ENCODE data around the gene MAP2K7.
"Not testable (repeated sequence)": the region's sequence is repeated elsewhere in the genome, so short reads cannot be mapped to it uniquely, and the experiment has no call there.

The MAP2K7 gene

DNA sequence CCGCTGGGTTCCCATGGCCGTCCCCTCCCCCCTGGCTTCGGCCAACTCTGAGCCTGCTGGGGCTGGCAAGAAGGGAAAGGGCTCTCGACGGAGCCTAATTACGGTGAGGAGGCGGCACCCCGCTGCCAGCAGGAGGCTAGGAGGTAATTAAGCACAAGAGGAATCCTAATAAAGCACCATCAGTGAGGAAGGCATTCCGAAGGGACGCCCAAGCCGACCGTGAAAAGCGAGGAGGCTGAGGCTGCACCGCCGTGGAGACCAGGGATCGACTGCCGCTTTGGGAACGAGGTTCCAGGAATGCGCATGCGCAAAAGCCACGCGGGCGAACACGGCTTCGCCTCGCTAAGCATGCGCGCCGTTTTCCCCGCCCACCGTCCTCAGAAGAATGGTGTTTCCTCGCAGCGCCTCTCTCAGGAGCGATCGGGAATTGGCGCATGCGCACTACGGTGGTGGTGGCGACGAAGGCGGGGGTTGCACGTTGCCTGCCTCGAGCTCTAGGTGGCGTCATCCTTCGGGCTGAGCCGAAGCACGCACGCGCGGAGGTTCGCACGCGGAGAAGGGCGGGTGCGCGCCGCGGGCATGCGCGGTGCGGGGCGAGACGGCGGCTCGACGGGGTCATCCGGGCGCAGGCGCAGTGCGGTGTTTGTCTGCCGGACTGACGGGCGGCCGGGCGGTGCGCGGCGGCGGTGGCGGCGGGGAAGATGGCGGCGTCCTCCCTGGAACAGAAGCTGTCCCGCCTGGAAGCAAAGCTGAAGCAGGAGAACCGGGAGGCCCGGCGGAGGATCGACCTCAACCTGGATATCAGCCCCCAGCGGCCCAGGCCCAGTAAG lies at the start of gene MAP2K7:
Gene MAP2K7 (plus strand): TSS at position 634 of the 830 bp plus-strand sequence. CDS start 68 bp downstream, at position 702.
- in situ Hi-C loops (cut with MboI; ENCODE audit: low sequenced_read_pairs): no loop called here

DNA sequence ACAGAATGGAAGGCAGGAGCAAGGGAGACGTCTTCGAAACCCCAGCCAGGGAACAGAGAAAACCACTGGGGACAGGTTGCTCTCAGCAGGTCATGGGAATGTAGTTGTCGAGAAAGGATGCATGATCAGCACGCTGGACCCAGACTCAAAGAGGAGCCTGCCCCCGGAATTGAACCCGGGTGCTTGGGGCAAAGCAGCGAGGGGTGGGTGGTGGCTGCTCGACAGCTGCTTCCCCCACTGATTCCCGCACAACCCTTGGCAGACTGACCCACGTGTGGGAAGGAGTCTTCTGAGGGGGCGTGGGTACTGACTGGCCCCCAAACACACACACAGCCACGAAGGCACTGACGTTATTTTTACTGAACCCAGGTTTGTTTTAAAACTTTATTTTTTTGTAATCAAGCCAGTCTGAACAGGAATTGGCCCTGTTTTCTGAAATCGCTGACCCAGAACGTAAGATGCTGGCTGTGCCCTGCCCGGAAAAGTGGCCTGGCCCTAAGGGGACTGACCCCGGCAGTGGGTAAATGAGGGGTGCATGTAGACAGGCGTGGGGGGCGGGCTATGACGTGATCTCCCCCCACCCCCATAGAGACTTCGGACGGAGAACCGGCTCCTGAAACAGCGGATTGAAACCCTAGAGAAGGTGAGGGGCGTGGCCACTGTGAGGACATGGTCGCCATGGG lies 48.1 kb upstream of the MAP2K7 start:
- in situ Hi-C loops (cut with MboI; ENCODE audit: low sequenced_read_pairs): no loop called here

DNA sequence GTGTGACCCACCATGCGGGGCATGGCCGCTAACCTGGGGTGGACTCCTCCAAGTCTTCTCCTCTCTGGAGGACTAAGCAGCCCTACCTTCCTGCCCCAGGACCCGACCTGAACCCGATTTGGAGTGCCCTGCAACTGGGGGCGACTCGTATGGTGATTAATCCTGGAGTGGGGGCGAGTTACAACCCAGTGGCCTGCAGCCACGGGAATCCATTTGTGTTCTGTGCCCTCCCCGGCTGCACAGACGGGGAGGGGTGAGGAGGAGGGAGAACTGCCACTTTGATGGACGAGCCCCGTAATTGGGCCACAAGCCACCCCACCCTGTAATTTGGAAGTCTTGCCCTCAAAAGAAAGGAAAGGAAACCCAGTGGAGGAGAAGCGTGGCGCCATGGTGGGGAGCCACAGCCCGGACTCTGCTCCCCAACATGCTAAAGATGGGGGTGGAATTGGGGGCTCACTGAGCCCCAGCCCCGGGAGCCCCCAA lies 47.5 kb upstream of the MAP2K7 start:
- in situ Hi-C loops (cut with MboI; ENCODE audit: low sequenced_read_pairs): no loop called here

DNA sequence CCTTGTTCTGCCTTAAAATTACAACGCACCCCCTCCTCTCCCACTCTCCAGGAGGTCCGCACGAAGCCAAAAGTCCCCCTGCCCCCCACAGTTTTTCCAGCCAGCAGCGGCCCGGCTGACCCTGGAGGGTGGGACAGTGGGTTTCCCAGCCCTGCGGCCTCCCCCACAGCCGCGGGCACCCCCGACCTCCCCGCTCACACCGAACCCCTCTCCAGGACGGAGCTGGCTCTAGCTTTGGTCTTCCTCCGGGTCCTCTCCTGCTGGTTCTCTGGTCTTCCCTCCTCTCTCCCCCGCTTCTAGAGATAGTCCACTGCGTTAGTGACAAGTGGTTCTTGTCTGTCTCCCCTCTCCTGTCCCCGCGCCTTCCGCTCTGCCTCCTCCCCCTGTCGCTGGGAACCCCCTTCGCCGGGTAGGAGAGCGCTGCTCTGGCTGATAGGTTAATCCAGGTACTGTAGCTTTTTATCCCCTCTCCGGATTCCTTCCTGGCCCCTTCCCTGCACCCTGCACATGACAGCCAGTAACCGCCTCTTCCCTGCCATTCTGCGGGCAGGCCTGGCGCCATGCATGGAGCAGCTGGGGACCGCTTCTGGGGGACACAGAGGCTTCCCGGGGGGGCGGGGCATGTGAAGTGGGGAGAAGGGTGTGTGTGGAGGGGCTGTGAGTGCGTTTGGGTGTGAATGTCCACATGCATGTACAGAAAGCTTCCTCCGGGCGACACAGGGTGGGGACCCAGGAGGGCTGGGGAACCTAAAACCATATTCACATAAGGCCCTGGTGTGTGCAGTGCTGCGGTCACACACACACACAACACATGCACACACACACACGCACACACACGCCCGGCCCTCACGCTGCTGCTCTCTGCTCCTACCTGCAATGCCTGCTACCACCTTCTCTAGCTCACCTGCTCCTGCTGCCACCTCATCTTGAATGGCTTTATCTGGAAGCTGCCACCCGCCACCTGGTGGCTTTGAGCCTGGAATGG lies 46.7 kb upstream of the MAP2K7 start:
- in situ Hi-C loops (cut with MboI; ENCODE audit: low sequenced_read_pairs): no loop called here

DNA sequence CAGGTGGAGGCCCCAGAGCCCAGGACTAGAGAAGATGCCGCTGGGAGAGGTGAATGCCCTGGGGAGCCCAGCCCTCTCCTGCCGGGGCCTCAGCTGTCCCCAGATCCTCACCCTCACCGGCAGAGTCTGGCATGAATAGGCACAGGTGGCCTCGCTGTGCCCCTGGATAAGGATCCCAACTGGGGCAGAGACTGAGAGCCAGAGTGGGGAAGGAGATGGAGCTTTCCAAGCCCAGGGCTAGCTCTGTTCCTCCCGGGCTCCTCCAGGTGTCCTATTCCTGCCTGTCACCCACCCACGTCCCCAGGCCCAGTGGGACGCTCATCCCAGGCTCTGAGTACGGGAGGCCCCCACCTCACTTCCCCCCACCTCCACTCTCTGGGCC lies 46.0 kb upstream of the MAP2K7 start:
- in situ Hi-C loops (cut with MboI; ENCODE audit: low sequenced_read_pairs): no loop called here

DNA sequence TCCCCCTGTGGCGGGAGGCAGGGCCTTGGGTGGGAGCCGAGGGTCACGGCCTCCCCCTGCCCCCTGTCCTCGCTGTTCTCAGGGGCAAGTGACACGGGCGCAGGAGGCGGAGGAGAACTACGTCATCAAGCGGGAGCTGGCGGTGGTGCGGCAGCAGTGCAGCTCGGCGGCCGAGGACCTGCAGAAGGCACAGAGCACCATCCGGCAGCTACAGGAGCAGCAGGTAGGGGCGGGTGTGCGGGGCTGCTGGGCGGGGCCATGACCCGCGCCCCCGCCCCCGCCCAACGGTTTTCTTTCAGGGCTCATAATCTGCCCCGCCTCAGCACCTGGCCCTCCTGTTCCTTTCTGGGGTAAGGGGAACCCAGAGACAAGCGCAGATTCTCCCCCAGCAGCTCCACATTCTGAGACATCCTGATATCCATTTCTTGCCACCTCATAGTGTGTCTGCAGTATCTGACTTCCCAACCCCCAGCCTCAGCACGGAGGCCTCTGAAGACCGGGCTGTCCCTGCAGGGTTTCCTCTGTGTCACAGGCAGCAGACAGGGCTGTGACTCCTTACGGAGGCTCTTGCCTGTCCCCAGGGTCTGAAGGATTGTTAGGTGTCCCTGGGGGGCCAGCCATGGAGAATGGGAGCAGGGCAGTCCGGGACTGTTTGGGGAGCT lies 45.4 kb upstream of the MAP2K7 start:
- in situ Hi-C loops (cut with MboI; ENCODE audit: low sequenced_read_pairs): no loop called here

DNA sequence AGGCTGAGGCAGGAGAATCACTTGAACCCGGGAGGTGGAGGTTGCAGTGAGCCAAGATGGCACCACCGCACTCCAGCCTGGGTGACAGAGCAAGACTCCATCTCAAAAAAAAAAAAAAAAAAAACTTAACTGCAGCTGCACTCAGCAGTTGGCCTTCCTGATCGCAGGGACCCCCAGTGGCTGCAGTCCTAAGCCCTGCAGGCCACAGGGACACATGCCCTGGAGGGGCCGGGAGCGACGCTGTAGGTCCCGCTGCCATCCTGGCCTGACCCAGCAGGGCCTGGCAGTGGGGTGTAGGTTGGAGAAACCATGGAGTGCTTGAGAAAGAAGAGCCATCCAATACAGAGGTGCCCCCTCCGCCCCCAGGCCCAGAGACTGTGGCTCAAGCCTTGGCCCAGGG lies 44.6 kb upstream of the MAP2K7 start:
- in situ Hi-C loops (cut with MboI; ENCODE audit: low sequenced_read_pairs): not testable (repeated sequence)

DNA sequence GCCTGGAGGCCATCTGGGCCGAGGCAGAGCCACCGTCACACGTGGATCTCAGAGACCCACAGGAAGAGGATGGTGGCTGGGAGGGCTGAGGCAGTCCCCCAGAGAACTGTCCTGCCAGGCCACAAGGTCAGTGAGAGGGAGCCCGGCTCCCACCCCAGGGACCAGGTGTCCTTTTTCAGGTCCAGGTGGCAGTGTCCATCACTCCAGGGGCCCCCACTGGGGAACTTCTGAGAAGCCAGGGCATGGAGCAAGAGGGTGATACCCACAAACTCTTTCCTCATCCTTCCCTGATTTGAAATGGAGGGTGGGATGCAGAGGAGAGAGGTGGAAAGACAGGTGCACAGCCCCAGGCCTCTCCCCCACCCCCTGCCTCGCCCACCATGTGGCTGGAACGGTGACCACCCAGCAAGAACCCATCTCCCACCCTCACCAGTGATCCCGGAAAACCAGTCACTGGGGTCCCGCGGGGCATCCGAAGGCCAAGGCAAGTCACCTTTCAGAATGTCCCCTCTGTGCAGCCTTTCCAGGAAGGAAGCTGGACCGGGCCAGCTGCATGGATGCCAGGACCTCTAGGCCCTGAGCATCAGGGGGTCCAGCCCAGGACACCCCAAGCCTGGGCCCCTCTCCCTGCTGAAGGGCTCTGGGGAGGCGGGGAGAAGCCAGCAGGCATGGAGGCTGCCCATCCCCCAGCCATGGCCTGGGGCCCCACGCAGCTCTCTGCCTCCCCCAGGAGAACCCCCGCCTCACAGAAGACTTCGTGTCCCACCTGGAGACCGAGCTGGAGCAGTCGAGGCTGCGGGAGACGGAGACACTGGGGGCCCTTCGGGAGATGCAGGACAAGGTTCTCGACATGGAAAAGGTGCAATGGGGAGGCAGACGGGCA lies 43.6 kb upstream of the MAP2K7 start:
- in situ Hi-C loops (cut with MboI; ENCODE audit: low sequenced_read_pairs): no loop called here

DNA sequence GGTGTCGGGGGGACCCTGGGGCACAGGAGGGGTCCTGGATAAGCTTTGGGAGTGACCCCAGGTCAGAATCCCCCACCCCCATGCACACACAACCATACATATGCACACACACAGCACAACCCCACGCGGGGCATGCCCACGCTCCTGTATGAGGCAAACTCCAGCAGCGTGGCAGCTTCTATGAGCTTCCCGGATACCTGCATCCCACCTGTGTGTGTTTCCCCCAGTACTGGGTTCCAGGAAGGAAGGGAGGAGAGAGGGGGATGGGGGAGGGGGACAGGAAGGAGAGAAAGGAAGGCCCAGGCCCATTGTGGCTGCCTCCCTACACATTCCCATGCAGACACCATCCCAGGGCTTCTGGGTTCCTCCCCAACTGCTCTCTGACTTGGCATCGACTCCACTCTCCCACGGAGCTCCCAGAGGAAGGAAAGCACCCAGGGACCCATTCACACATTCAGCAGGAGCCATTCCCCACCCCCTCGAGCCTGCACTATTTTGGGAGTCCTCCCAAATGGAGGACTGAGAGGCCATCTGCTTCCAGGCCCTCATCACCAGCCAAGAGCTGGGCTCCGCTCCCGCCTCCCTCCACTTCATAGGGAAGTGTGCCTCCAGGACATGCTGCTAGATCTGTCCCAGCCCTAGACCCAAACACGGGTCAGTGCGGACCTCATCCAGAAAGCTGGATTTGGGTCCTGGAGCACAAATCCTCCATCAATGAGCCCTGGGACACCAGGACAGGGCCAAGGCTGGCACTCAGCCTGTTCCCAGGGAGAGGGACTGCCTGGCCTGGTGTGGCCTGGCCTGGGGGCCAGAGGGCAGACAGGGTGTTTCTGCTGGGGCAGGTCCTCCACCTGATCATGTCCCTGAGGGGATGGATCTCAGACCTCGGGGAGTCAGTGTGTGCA lies 42.7 kb upstream of the MAP2K7 start:
- in situ Hi-C loops (cut with MboI; ENCODE audit: low sequenced_read_pairs): no loop called here

DNA sequence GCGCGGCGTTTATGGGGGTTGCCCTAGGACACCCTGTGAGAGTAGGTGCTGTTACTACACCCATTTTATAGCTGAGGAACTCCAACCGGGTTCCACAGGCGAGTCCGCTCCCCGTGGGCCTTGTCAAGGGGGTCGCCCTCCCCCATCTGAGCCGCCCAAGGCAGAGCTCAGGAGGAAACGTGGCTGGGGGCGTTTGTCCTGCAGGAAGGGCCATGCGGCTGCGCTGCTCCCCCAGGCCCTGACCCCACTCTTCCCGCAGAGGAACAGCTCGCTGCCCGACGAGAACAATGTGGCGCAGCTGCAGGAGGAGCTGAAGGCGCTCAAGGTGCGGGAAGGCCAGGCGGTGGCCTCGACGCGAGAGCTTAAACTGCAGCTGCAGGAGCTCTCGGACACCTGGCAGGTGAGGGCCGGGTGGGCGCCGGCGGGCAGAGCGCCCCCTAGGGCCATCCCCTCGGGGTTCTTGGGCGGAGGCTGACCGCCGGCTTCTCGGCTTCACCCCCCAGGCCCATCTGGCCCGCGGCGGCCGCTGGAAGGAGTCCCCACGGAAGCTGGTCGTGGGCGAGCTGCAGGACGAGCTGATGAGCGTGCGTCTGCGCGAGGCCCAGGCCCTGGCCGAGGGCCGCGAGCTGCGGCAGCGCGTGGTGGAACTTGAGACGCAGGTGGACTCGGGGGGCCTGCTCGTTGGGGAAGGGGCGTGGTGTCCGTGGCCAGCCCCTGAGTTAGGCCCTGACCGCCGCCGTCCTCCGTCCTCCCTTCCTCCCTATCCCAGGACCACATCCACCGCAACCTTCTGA lies 41.9 kb upstream of the MAP2K7 start:
- in situ Hi-C loops (cut with MboI; ENCODE audit: low sequenced_read_pairs): no loop called here

DNA sequence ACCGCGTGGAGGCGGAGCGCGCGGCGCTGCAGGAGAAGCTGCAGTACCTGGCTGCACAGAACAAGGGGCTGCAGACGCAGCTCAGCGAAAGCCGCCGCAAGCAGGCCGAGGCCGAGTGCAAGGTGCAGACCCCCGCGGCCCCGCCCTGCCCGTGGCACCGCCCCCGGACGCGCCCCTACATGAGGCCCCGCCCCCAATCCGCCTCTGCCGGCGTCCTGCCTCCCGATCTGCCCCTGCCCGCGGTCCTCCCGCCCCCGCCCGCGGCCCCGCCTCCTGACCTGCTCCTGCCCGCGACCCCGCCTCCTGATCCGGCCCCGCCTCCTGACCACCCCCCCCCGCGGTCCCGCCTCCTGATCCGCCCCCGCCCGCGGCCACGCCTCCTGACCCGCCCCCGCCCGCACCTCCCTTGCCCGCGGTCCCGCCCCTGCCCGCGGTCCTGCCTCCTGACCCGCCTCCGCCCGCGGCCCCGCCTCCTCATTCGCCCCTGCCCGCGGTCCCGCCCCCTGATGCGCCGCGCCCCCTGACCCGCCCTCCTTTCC lies 41.2 kb upstream of the MAP2K7 start:
- in situ Hi-C loops (cut with MboI; ENCODE audit: low sequenced_read_pairs): no loop called here

DNA sequence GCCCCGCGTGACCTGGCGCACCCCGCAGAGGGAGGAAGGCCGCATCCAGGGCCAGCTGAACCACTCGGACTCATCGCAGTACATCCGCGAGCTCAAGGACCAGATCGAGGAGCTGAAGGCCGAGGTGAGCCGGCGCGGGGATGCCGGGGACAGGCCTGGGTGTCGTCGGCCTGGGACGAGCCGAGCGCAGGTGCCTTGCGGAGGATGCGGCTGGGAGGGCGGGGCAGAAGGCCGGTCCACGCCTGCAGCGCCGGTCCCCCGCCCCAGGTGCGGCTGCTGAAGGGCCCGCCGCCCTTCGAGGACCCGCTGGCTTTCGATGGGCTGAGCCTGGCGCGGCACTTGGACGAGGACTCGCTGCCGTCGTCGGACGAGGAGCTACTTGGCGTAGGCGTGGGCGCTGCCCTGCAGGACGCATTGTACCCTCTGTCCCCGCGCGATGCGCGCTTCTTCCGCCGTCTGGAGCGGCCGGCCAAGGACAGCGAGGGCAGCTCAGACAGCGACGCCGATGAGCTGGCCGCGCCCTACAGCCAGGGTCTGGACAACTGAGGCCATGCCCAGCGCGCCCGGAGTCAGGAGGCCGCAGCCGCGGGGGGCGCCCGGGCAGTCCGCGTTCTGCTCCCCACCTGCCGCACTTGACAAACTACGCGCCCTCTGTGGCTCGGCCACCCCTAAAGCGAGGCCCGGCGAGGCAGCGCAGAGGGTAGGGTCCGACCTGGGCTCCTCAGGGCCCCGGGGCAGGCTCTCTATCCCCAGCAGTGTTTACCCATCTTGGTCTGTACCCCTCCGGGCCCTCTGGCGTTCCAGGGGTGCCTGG lies 40.3 kb upstream of the MAP2K7 start:
- in situ Hi-C loops (cut with MboI; ENCODE audit: low sequenced_read_pairs): no loop called here

DNA sequence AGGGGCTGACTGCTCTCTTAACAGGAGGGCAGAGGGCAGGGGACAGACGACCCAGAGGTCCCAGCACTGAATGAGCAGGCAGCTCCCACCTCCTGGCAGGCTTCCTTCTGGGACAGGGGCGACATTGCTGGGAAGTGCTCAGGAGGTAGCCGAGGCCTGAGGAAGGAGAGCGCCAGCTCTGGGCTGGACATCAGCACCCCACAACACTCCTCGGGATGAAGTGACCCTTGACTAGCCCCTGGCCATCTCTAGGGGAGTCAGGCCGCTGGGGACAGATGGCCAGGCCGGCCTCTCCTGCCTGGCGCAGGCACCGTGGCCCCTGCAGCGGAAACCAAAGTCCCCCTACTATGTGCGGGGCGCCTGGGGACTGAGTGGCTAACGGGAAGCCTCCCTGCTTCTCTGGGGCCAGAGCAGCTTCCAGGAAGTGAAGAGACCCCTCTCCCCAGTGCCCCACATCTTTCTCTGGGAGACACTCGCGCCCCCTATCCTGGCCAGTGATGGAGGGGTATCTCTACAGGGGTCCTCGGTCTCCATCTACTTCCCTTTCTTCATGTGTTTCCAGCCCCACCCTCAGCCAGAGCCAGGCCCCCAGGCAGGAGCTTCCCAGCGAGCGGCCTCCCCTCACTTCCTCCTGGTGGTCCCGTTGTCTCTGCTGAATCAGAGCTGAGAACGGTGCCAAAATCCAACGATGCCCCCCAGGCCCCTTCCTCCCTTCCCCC lies 39.5 kb upstream of the MAP2K7 start:
- in situ Hi-C loops (cut with MboI; ENCODE audit: low sequenced_read_pairs): no loop called here

DNA sequence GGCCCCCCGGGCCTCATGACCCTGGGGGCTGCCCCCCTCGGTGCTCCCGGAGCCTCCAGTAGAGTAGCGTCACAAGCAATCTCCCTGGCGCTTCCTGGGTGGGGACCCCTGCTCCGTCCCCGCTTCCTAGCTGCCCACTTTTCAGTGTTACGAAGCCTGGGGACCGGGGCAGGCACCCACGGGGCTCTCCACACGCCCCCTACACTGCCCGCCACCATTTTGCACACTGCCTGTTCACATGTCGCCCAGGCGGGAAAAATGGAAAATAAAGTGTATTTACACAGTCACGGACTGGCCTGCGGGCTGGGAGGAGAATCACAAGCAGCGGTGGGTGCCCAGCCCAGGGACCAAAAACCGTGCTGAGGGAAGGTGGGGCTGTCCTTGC lies 39.0 kb upstream of the MAP2K7 start:
- in situ Hi-C loops (cut with MboI; ENCODE audit: low sequenced_read_pairs): no loop called here

DNA sequence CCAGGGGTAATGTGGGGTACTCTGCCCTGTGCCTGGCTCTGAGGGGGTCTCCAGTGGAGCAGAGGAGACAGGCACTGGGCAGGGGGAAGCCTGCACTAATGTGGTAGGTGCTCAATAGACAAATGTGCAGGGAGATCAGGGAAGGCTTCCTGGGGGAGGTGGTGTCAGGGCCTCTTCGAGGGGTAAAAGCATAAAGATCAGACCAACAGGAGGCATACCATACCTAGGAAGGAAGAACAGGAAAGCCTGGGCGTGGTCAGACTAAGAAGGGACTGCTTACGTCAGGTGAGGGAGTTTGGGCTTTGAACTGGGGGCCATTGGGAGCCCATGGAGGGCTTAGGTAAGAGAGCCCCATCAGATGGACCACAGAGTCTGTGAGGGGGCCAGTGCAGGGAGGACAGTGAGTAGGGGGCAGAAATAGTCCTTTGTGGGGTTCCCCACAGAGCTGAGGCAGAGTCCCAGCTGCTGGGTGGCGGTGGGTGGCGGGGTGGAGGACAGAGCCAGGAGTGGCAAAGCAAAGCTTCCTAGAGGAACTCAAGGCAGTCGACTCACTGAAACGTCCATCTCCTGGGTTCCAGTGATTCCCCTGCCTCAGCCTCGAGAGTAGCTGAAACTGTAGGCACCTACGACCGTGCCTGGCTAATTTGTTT lies 38.3 kb upstream of the MAP2K7 start:
- in situ Hi-C loops (cut with MboI; ENCODE audit: low sequenced_read_pairs): no loop called here
